Measurements from ENCODE around the gene MERTK. TPM values are rescaled to one million over a fixed set of nuclear protein-coding genes. Genes with fewer than 3 reads are reported as not detected.

The MERTK gene
- total and polyA plus RNA-seq, 2 of the 13 experiments (the other 11 are each of a cell fraction or from before 2014, with no cell fraction given): 37.3 to 44.7 TPM

DNA sequence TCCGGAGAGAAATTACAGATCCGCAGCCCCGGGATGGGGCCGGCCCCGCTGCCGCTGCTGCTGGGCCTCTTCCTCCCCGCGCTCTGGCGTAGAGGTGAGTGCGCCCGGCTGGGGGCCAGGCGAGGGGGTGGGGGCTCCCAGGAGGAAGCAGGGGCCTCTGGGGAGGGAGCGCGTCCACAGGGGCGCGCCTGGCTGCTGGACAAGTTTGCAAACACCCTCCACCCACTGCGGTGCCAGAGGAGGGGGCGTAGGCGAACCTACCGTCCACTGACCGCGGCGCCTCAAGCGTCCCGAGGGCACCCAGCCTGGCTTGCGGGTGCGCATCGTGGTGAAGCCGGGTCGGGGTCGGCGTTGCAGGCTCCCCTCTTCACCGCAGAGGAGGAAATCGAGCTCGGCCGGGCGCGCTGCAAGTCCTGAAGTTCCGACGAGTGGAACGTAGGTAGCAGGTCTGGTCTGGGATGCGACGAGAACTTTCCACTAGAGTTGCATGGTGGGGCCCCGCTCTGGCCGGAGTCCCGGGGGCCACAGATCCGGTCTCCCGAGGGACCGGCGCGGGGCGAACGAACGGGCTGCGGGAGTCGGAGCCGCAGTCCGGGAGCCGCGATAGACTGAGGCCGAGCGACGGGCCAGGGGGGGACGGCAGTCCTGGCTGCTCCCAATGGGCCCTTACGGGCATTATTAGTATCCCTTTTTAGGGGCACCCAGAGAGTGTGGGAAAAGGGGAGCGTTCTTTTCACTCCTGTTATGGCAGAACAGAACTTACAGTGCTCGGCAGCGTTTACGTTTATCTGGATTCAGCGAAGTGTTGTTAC lies 502 bp downstream of the MERTK start (continued):
- TF ChIP-seq SNRNP70 (IDR thresholded peaks at IDR 0.05; ENCODE audit: low read depth, low read length) (no peak), ZNF317 (CRISPR knock-in tag; IDR thresholded peaks at IDR 0.05) (peak; percentile 66; the same call in 1 of the 2 replicates), HOXA3 (CRISPR knock-in tag; IDR thresholded peaks at IDR 0.05) (no peak; the same call in 1 of the 2 replicates), DPF2 (CRISPR knock-in tag; IDR thresholded peaks at IDR 0.05; ENCODE audit: borderline replicate concordance, low read depth) (no peak), SRSF4 (IDR thresholded peaks at IDR 0.05; ENCODE audit: low read depth, low read length, poor library complexity, severe bottlenecking) (no peak), ZNF251 (CRISPR knock-in tag; IDR thresholded peaks at IDR 0.05) (no peak), RXRA (CRISPR knock-in tag; IDR thresholded peaks at IDR 0.05) (peak; percentile 71), NCOA5 (CRISPR knock-in tag; IDR thresholded peaks at IDR 0.05) (no peak), ZNF547 (CRISPR knock-in tag; IDR thresholded peaks at IDR 0.05) (no peak; the same call in 1 of the 2 replicates), BCL6 (CRISPR knock-in tag; IDR thresholded peaks at IDR 0.05) (peak; percentile 55; the same call in 1 of the 2 replicates), GFI1 (CRISPR knock-in tag; IDR thresholded peaks at IDR 0.05; ENCODE audit: borderline replicate concordance) (no peak), ZNF660 (CRISPR knock-in tag; IDR thresholded peaks at IDR 0.05; ENCODE audit: borderline replicate concordance, low read depth) (no peak), HMG20A (CRISPR knock-in tag; IDR thresholded peaks at IDR 0.05; ENCODE audit: borderline replicate concordance) (no peak), ZNF253 (CRISPR knock-in tag; IDR thresholded peaks at IDR 0.05; ENCODE audit: borderline replicate concordance) (no peak; the same call in 1 of the 2 replicates), NR2F2 (IDR thresholded peaks at IDR 0.05; ENCODE audit: borderline replicate concordance, low read depth) (no peak), SMAD9 (CRISPR knock-in tag; IDR thresholded peaks at IDR 0.05) (no peak), RBAK (CRISPR knock-in tag; IDR thresholded peaks at IDR 0.05) (no peak)
- TF ChIP-seq, protein P1, sequence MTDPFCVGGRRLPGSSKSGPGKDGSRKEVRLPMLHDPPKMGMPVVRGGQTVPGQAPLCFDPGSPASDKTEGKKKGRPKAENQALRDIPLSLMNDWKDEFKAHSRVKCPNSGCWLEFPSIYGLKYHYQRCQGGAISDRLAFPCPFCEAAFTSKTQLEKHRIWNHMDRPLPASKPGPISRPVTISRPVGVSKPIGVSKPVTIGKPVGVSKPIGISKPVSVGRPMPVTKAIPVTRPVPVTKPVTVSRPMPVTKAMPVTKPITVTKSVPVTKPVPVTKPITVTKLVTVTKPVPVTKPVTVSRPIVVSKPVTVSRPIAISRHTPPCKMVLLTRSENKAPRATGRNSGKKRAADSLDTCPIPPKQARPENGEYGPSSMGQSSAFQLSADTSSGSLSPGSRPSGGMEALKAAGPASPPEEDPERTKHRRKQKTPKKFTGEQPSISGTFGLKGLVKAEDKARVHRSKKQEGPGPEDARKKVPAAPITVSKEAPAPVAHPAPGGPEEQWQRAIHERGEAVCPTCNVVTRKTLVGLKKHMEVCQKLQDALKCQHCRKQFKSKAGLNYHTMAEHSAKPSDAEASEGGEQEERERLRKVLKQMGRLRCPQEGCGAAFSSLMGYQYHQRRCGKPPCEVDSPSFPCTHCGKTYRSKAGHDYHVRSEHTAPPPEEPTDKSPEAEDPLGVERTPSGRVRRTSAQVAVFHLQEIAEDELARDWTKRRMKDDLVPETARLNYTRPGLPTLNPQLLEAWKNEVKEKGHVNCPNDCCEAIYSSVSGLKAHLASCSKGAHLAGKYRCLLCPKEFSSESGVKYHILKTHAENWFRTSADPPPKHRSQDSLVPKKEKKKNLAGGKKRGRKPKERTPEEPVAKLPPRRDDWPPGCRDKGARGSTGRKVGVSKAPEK (CRISPR knock-in tag; IDR thresholded peaks at IDR 0.05; ENCODE audit: borderline replicate concordance): no peak
- TF ChIP-seq, protein P2, sequence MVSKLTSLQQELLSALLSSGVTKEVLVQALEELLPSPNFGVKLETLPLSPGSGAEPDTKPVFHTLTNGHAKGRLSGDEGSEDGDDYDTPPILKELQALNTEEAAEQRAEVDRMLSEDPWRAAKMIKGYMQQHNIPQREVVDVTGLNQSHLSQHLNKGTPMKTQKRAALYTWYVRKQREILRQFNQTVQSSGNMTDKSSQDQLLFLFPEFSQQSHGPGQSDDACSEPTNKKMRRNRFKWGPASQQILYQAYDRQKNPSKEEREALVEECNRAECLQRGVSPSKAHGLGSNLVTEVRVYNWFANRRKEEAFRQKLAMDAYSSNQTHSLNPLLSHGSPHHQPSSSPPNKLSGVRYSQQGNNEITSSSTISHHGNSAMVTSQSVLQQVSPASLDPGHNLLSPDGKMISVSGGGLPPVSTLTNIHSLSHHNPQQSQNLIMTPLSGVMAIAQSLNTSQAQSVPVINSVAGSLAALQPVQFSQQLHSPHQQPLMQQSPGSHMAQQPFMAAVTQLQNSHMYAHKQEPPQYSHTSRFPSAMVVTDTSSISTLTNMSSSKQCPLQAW (CRISPR knock-in tag; IDR thresholded peaks at IDR 0.05): peak; percentile 55
